ENCODE results near the gene CFAP20DC. TPM values are rescaled to one million over a fixed set of nuclear protein-coding genes. Genes with fewer than 3 reads are reported as not detected.

CFAP20DC gene
- total RNA-seq, 1 donor from 2014 or later: 0.57 TPM

DNA sequence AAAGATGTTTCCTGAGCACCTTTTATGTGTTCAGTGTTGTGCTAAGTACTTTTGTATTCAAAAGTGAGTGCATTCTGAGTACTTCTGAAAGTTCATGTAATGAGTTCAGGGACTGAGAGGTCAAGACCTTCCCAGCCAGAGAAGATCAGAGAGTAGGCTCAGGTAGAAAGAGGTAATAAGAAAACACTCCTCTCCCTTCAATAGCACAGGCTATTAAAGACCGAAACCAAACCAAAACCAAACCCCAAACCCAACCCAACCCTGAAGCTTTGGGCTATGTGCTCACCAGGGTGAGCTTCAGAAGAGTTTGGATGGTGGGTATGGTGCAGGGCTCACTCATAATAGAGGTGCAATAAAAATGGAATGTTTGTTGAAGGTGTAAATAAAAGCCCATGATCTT lies 306.5 kb downstream of the CFAP20DC start:
- Histone ChIP-seq H3K9ac (ENCODE audit: low read length) (no peak overlapping the region), H4K20me1 (ENCODE audit: insufficient read depth, low read length) (no peaks in the 10 kb centered on the region), H3K27me3 (ENCODE audit: insufficient read depth, low read length) (peaks cover 2% of the 10 kb centered on the region), H3K4me1 (ENCODE audit: insufficient read depth, low read length) (no peaks in the 10 kb centered on the region), H3K4me2 (ENCODE audit: low read length) (no peak overlapping the region), H3K27ac (ENCODE audit: low read depth, low read length) (no peak overlapping the region), H2AFZ (ENCODE audit: low read depth, low read length) (no peak overlapping the region), H3K36me3 (ENCODE audit: insufficient read depth, low read length) (no peaks in the 10 kb centered on the region), H3K4me3 (ENCODE audit: insufficient read depth, low read depth, low read length) (no peak overlapping the region), H3K79me2 (ENCODE audit: insufficient read depth, low read length) (no peaks in the 10 kb centered on the region), H3K9me3 (ENCODE audit: insufficient read depth, low read depth, low read length) (no peaks in the 10 kb centered on the region)
- no peaks in the 10 kb centered on the region for H3K4me1 Mint-ChIP-seq (ENCODE audit: low read depth, unreplicated experiment)
- H3K27me3 Mint-ChIP-seq (ENCODE audit: low read depth, unreplicated experiment): peaks cover 2% of the 10 kb centered on the region
- no peak overlapping the region for H3K4me3 Mint-ChIP-seq (ENCODE audit: unreplicated experiment)
- TF ChIP-seq, protein P1, sequence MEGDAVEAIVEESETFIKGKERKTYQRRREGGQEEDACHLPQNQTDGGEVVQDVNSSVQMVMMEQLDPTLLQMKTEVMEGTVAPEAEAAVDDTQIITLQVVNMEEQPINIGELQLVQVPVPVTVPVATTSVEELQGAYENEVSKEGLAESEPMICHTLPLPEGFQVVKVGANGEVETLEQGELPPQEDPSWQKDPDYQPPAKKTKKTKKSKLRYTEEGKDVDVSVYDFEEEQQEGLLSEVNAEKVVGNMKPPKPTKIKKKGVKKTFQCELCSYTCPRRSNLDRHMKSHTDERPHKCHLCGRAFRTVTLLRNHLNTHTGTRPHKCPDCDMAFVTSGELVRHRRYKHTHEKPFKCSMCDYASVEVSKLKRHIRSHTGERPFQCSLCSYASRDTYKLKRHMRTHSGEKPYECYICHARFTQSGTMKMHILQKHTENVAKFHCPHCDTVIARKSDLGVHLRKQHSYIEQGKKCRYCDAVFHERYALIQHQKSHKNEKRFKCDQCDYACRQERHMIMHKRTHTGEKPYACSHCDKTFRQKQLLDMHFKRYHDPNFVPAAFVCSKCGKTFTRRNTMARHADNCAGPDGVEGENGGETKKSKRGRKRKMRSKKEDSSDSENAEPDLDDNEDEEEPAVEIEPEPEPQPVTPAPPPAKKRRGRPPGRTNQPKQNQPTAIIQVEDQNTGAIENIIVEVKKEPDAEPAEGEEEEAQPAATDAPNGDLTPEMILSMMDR (IDR thresholded peaks at IDR 0.05; ENCODE audit: insufficient read depth, low read depth, low read length): no peak
- no peak for TF ChIP-seq EZH2 (IDR thresholded peaks at IDR 0.05; ENCODE audit: insufficient read depth, low read length)
- H3K9me3 Mint-ChIP-seq (ENCODE audit: unreplicated experiment): no peaks in the 10 kb centered on the region
- H3K36me3 Mint-ChIP-seq (ENCODE audit: low read depth, unreplicated experiment): no peaks in the 10 kb centered on the region
- DNase-seq (ENCODE audit: low read depth) (no peak), FAIRE-seq (no peak)
- no peak overlapping the region for H3K27ac Mint-ChIP-seq (ENCODE audit: unreplicated experiment)

DNA sequence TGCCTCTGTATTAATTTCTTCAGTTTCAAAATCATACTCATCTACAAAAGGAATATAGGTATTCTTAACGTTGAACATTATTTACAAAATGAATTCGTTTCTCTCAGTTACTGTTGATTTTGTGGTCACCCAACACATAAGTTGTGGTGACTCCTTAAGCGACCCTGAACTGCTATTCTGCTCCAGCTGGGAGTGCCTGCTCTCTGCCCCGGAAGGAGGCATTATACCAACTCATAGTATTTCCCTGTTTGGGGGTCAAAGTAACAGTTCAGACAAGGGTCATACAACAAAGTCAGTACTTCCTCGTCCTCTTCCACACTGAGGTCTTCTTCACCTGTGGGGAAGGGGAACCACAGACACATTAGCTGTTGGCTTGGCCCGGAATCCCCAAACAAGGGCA lies 307.6 kb downstream of the CFAP20DC start:
- Mint-ChIP-seq H3K9me3 (ENCODE audit: unreplicated experiment) (no peaks in the 10 kb centered on the region), H3K4me3 (ENCODE audit: unreplicated experiment) (no peak overlapping the region), H3K27ac (ENCODE audit: unreplicated experiment) (no peak overlapping the region), H3K4me1 (ENCODE audit: low read depth, unreplicated experiment) (no peaks in the 10 kb centered on the region), H3K27me3 (ENCODE audit: low read depth, unreplicated experiment) (peaks cover 2% of the 10 kb centered on the region), H3K36me3 (ENCODE audit: low read depth, unreplicated experiment) (no peaks in the 10 kb centered on the region)
- no peak for TF ChIP-seq EZH2 (IDR thresholded peaks at IDR 0.05; ENCODE audit: insufficient read depth, low read length)
- TF ChIP-seq, protein P1 (IDR thresholded peaks at IDR 0.05; ENCODE audit: insufficient read depth, low read depth, low read length): no peak
- no peak overlapping the region for H3K27ac ChIP-seq (ENCODE audit: low read depth, low read length)
- no peaks in the 10 kb centered on the region for H3K79me2 ChIP-seq (ENCODE audit: insufficient read depth, low read length)
- no peak overlapping the region for H3K9ac ChIP-seq (ENCODE audit: low read length)
- no peak overlapping the region for H3K4me2 ChIP-seq (ENCODE audit: low read length)
- no peaks in the 10 kb centered on the region for H3K4me1 ChIP-seq (ENCODE audit: insufficient read depth, low read length)
- peaks cover 2% of the 10 kb centered on the region for H3K27me3 ChIP-seq (ENCODE audit: insufficient read depth, low read length)
- no peak overlapping the region for H2AFZ ChIP-seq (ENCODE audit: low read depth, low read length)
- DNase-seq (ENCODE audit: low read depth) (no peak), FAIRE-seq (no peak)
- H3K36me3 ChIP-seq (ENCODE audit: insufficient read depth, low read length): no peaks in the 10 kb centered on the region
- no peaks in the 10 kb centered on the region for H3K9me3 ChIP-seq (ENCODE audit: insufficient read depth, low read depth, low read length)
- no peaks in the 10 kb centered on the region for H4K20me1 ChIP-seq (ENCODE audit: insufficient read depth, low read length)
- no peak overlapping the region for H3K4me3 ChIP-seq (ENCODE audit: insufficient read depth, low read depth, low read length)

DNA sequence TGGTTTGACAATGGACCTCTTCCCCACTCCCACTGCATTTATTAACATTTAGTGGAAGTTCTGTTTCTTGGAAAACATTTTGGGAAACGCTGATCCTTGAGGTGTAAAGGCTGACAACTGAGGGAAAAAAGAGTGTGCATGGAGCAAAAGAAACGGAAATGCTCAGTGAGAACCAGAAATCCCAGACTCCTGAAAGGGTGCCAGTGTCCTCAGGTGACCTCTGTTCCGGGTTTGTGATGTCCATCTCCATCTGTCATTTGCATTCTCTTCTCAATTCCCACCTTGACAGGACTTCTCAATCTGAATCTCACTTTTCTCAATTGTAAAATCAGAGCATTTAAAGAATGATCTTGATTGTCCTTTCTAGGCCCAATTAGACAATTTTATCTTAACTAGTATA lies 312.2 kb downstream of the CFAP20DC start:
- H3K4me3 Mint-ChIP-seq (ENCODE audit: unreplicated experiment): no peak overlapping the region
- H3K9me3 ChIP-seq (ENCODE audit: insufficient read depth, low read depth, low read length): no peaks in the 10 kb centered on the region
- no peaks in the 10 kb centered on the region for H3K27me3 ChIP-seq (ENCODE audit: insufficient read depth, low read length)
- no peaks in the 10 kb centered on the region for H3K36me3 ChIP-seq (ENCODE audit: insufficient read depth, low read length)
- no peak overlapping the region for H2AFZ ChIP-seq (ENCODE audit: low read depth, low read length)
- no peaks in the 10 kb centered on the region for H3K4me1 Mint-ChIP-seq (ENCODE audit: low read depth, unreplicated experiment)
- no peaks in the 10 kb centered on the region for H3K79me2 ChIP-seq (ENCODE audit: insufficient read depth, low read length)
- no peak overlapping the region for H3K27ac Mint-ChIP-seq (ENCODE audit: unreplicated experiment)
- H3K4me3 ChIP-seq (ENCODE audit: insufficient read depth, low read depth, low read length): no peak overlapping the region
- H3K9me3 Mint-ChIP-seq (ENCODE audit: unreplicated experiment): no peaks in the 10 kb centered on the region
- peaks cover 2% of the 10 kb centered on the region for H3K27me3 Mint-ChIP-seq (ENCODE audit: low read depth, unreplicated experiment)
- no peaks in the 10 kb centered on the region for H3K36me3 Mint-ChIP-seq (ENCODE audit: low read depth, unreplicated experiment)
- DNase-seq (ENCODE audit: low read depth) (no peak), FAIRE-seq (no peak)
- TF ChIP-seq EZH2 (IDR thresholded peaks at IDR 0.05; ENCODE audit: insufficient read depth, low read length): no peak
- TF ChIP-seq, protein P1 (IDR thresholded peaks at IDR 0.05; ENCODE audit: insufficient read depth, low read depth, low read length): no peak
- H3K9ac ChIP-seq (ENCODE audit: low read length): no peak overlapping the region
- H3K4me2 ChIP-seq (ENCODE audit: low read length): no peak overlapping the region
- H3K27ac ChIP-seq (ENCODE audit: low read depth, low read length): no peak overlapping the region
- no peaks in the 10 kb centered on the region for H4K20me1 ChIP-seq (ENCODE audit: insufficient read depth, low read length)
- no peaks in the 10 kb centered on the region for H3K4me1 ChIP-seq (ENCODE audit: insufficient read depth, low read length)
